ENCODE data around the gene NEXN. TPM values are rescaled to one million over a fixed set of nuclear protein-coding genes. Genes with fewer than 3 reads are reported as not detected.

The NEXN gene
- total and polyA plus RNA-seq, 11 donors = 224 to 935 (median 370) TPM

DNA sequence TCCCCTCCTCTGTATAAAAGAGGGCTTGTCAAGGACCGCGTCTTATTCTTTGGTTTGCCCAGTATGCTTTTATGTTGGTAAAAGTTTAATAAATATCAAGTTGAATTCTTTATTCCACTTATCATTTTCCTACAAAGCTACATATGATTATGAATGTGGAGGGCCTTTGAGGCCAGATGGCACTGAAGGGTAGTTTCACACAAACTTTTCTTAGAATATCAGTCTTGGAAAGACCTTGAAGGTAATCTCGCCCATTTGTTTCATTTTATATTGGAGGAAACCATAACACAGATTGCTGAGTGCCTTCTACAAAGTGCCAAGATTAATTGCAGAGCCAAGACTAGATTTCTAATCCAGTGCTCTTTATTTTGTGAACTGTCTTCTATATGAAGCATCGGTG, 96.2 kb downstream of the NEXN start:
- intact Hi-C loops (cut with DNase I) = no loop called here
- Histone ChIP-seq H3K9me3 (no peaks in the 10 kb centered on the region), H3K4me1 (peaks cover 2 to 55% (median 23%) of the 10 kb centered on the region in 12 donors), H3K4me3 (peak overlapping the region in 1 of 12 donors; percentile 4), H3K27me3 (no peaks in the 10 kb centered on the region), H3K27ac (peak overlapping the region in 11 of 12 donors; percentile 2 to 66 (median 28)), H3K36me3 (peaks cover 0 to 4% (median 0%) of the 10 kb centered on the region in 9 donors)
- 78 to 87% (median 84%) methylated on average over 4 of the region's 4 CpGs for WGBS, 4 donors
- DNase-seq (no peak), ATAC-seq (no peak)
- no peak for TF ChIP-seq POLR2A (IDR thresholded peaks at IDR 0.05)
- TF ChIP-seq, protein P1, sequence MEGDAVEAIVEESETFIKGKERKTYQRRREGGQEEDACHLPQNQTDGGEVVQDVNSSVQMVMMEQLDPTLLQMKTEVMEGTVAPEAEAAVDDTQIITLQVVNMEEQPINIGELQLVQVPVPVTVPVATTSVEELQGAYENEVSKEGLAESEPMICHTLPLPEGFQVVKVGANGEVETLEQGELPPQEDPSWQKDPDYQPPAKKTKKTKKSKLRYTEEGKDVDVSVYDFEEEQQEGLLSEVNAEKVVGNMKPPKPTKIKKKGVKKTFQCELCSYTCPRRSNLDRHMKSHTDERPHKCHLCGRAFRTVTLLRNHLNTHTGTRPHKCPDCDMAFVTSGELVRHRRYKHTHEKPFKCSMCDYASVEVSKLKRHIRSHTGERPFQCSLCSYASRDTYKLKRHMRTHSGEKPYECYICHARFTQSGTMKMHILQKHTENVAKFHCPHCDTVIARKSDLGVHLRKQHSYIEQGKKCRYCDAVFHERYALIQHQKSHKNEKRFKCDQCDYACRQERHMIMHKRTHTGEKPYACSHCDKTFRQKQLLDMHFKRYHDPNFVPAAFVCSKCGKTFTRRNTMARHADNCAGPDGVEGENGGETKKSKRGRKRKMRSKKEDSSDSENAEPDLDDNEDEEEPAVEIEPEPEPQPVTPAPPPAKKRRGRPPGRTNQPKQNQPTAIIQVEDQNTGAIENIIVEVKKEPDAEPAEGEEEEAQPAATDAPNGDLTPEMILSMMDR (IDR thresholded peaks at IDR 0.05) = no peak

DNA sequence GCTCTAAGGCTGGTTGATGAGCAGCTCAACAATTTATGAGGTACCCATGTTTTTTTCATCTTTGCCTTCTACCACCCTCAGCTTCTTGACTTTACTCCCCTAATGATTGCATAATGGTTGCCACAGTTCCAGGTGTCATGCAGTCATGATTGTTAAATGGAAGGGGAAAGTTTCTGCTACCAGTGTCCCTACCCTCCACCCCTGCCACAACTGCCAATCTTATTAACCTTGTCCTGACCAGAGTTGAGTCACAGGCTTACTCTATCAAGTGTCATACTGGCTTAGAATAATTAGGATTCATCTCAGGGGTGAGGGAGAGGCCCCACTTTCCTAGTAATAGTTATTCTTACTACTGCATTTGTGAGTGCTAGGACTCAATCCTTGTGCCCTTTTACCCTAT, 98.4 kb downstream of the NEXN start:
- ATAC-seq (no peak), DNase-seq (no peak)
- intact Hi-C loops (cut with DNase I) = no loop called here
- TF ChIP-seq, protein P1 (IDR thresholded peaks at IDR 0.05) = no peak
- TF ChIP-seq POLR2A (IDR thresholded peaks at IDR 0.05) = no peak
- no peaks in the 10 kb centered on the region for H3K27me3 ChIP-seq
- H3K4me3 ChIP-seq = no peak overlapping the region
- H3K36me3 ChIP-seq = peaks cover 0 to under 1% (median 0%) of the 10 kb centered on the region in 9 donors
- peaks cover 2 to 35% (median 14%) of the 10 kb centered on the region in 12 donors for H3K4me1 ChIP-seq
- no peak overlapping the region for H3K27ac ChIP-seq
- no peaks in the 10 kb centered on the region for H3K9me3 ChIP-seq

DNA sequence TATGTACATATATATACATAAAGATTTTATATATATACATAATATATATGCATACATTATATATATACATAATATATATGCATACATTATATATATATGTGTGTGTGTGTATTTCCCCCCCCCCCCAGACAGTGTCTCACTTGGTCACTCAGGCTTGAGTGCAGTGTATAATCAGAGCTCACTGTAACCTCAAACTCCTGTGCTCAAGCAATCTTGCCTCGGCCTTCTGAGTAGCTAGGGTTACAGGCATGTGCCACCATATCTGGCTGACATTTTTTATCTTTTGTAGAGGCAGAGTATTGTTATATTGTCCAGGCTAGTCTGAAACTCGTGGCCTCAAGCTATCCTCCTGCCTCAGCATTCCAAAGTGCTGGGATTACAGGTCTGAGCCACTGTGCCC, 99.5 kb downstream of the NEXN start:
- no peak for DNase-seq
- Histone ChIP-seq H3K27ac (peak overlapping the region in 2 of 12 donors; percentile 10 to 22), H3K9me3 (no peaks in the 10 kb centered on the region), H3K4me1 (peaks cover 2 to 35% (median 13%) of the 10 kb centered on the region in 12 donors), H3K36me3 (peaks cover 0 to 5% (median 3%) of the 10 kb centered on the region in 9 donors), H3K27me3 (no peaks in the 10 kb centered on the region), H3K4me3 (no peak overlapping the region)
- 42 to 52% (median 46%) methylated on average over 2 of the region's 2 CpGs for WGBS, 4 donors
- intact Hi-C loops (cut with DNase I) = no loop called here
- no peak for TF ChIP-seq POLR2A (IDR thresholded peaks at IDR 0.05)
- TF ChIP-seq, protein P1 (IDR thresholded peaks at IDR 0.05) = no peak
- peak in 3 of 4 donors; percentile 26 to 72 (median 51) for ATAC-seq

DNA sequence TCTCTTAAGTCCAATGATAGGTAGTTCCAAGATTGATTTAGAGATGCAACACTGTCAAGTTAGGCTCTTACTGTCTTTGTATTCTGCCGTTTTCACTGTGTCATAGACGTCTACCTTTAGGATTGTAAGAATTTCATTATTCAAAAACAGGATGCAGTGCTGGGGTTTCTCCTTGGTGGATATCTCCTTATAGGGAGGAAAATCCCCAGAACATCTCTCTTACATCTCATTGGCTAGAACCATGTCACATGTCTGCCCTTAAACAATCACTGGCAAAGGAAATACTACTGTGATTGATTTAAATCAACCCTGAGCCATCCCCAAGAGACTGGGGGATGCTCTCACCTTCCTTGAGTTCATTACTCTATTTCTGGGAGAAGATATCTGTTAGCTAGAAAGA, 101.3 kb downstream of the NEXN start:
- H3K27me3 ChIP-seq = no peaks in the 10 kb centered on the region
- intact Hi-C loops (cut with DNase I) = no loop called here
- DNase-seq (no peak), ATAC-seq (no peak)
- peaks cover 0 to 15% (median 4%) of the 10 kb centered on the region in 9 donors for H3K36me3 ChIP-seq
- H3K4me1 ChIP-seq = peaks cover 2 to 30% (median 12%) of the 10 kb centered on the region in 12 donors
- no peak for TF ChIP-seq POLR2A (IDR thresholded peaks at IDR 0.05)
- TF ChIP-seq, protein P1 (IDR thresholded peaks at IDR 0.05) = no peak
- H3K4me3 ChIP-seq = no peak overlapping the region
- WGBS, 4 donors = 78 to 92% (median 82%) methylated on average over 2 of the region's 2 CpGs
- H3K9me3 ChIP-seq = no peaks in the 10 kb centered on the region
- H3K27ac ChIP-seq = no peak overlapping the region

All from heart left ventricle (tissue), 16 donors.